A673 (cell line): Measurements from ENCODE around the gene EFCAB9. TPM values are rescaled to one million over a fixed set of nuclear protein-coding genes. Genes with fewer than 3 reads are reported as not detected.
"Not testable (repeated sequence)": the region's sequence is repeated elsewhere in the genome, so short reads cannot be mapped to it uniquely, and the experiment has no call there.

Source experiments
- BruUV-seq: library from RNA; stranded (reverse); fragments of 400-500 nt; replicated peaks from 2 replicates; lab custom pipeline; 2021; lab: Mats Ljungman, UMichigan
- CTCF ChIA-PET: fragments of 300-600 bp; sonication (Branson Sonifier 250); formaldehyde crosslinking; loops from one replicate; lab custom pipeline; 2022; ENCODE audit warnings: antibody characterized with exemption; lab: Charles Lee
- POLR2A ChIA-PET: fragments of 300-600 bp; sonication (Branson Sonifier 250); formaldehyde crosslinking; loops from one replicate; lab custom pipeline; 2022; ENCODE audit warnings: antibody characterized with exemption; ENCODE audit not compliant: low non-redundant PET; lab: Charles Lee
- DNase-seq: peaks from one replicate; pipeline ENCODE4 v3.0.0-alpha.2; 2015; ENCODE audit warnings: low spot score
- H3K27ac ChIP-seq: fragments of 200-600 bp; sonication (generic); 2 replicates; pipeline ENCODE4 v1.5.1; 2016; ENCODE audit warnings: mixed run types, low read depth, mild to moderate bottlenecking, mixed read lengths, antibody characterized with exemption, low read length; ENCODE audit not compliant: poor library complexity, severe bottlenecking
- H3K27me3 ChIP-seq: fragments of 200-600 bp; sonication (generic); replicated peaks from 2 replicates; pipeline ENCODE4 v1.6.1; 2017; ENCODE audit warnings: mixed run types, low read depth, mild to moderate bottlenecking, mixed read lengths, antibody characterized with exemption, low read length; ENCODE audit not compliant: insufficient read depth, poor library complexity
- H3K36me3 ChIP-seq: fragments of 200-600 bp; sonication (generic); 2 replicates; pipeline ENCODE4 v1.6.1; 2016; ENCODE audit warnings: mixed run types, mild to moderate bottlenecking, mixed read lengths, antibody characterized with exemption, low read length; ENCODE audit not compliant: insufficient read depth, poor library complexity, severe bottlenecking
- H3K4me1 ChIP-seq: fragments of 200-600 bp; sonication (generic); 2 replicates; pipeline ENCODE4 v1.6.1; 2017; ENCODE audit warnings: mixed run types, mild to moderate bottlenecking, mixed read lengths, antibody characterized with exemption, low read length; ENCODE audit not compliant: insufficient read depth, poor library complexity, severe bottlenecking
- H3K4me3 ChIP-seq: fragments of 200-600 bp; sonication (generic); 2 replicates; pipeline ENCODE4 v1.5.1; 2016; ENCODE audit warnings: low read depth, mixed run types, mild to moderate bottlenecking, mixed read lengths, low read length; ENCODE audit not compliant: poor library complexity, severe bottlenecking
- H3K9me3 ChIP-seq: fragments of 200-600 bp; sonication (generic); 2 replicates; pipeline ENCODE4 v1.6.1; 2016; ENCODE audit warnings: mixed run types, low read depth, mild to moderate bottlenecking, mixed read lengths, antibody characterized with exemption, low read length; ENCODE audit not compliant: poor library complexity, severe bottlenecking
- EZH2 ChIP-seq: fragments of 200-600 bp; sonication (generic); IDR thresholded peaks from 2 replicates; pipeline ENCODE4 v1.6.1; 2017; ENCODE audit warnings: borderline replicate concordance, low read depth, mild to moderate bottlenecking, mixed read lengths, antibody characterized with exemption, low read length; ENCODE audit not compliant: poor library complexity, severe bottlenecking
- intact Hi-C: fragments of 100-400 bp; cut with micrococcal nuclease; formaldehyde crosslinking; loops from one replicate; pipeline ENCODE4 v1.10.0; 2022; ENCODE audit not compliant: unreplicated experiment
- total RNA-seq: library from RNA; stranded (reverse); gene quantifications from 2 replicates; pipeline ENCODE4 v1.2.3, GENCODE V29; 2021
- TF ChIP-seq, protein P1 (sequence below): fragments of 300-800, 200-600 bp; sonication (generic); conservative IDR thresholded peaks from 2 replicates; pipeline ENCODE4 v1.5.1; 2017; ENCODE audit warnings: low read depth, mild to moderate bottlenecking, antibody characterized with exemption, low read length, moderate library complexity, mixed read lengths

Gene EFCAB9
- total RNA-seq, 1 experiment from 2014 or later: not detected

DNA sequence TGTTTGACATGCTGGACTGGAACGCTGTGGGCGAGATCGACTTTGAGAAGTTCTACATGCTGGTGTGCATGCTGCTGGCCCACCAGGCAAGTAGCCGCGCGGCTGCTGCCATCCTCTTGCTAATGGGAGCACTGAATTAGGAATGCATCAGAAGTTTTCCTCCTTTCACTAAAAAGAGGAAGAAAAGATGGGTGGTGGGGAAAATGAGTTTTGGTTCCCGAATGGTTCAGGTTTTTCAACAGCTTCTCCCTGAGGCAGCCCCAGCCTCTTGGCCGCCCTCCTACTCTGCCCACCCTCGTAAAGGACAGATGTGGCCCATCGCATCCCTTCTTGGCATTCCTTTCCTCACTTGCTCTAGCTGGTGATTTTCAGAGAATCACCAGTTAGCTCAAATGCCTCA is 5.5 kb downstream of the EFCAB9 start:
- Histone ChIP-seq H3K27me3 (no peaks in the 10 kb centered on the region), H3K9me3 (no peaks in the 10 kb centered on the region), H3K4me1 (no peaks in the 10 kb centered on the region), H3K4me3 (no peak overlapping the region), H3K36me3 (no peaks in the 10 kb centered on the region), H3K27ac (no peak overlapping the region)
- no TSS peak for BruUV-seq
- ChIA-PET CTCF (no interaction called here), POLR2A (no interaction called here)
- DNase-seq: no peak
- TF ChIP-seq, protein P1, sequence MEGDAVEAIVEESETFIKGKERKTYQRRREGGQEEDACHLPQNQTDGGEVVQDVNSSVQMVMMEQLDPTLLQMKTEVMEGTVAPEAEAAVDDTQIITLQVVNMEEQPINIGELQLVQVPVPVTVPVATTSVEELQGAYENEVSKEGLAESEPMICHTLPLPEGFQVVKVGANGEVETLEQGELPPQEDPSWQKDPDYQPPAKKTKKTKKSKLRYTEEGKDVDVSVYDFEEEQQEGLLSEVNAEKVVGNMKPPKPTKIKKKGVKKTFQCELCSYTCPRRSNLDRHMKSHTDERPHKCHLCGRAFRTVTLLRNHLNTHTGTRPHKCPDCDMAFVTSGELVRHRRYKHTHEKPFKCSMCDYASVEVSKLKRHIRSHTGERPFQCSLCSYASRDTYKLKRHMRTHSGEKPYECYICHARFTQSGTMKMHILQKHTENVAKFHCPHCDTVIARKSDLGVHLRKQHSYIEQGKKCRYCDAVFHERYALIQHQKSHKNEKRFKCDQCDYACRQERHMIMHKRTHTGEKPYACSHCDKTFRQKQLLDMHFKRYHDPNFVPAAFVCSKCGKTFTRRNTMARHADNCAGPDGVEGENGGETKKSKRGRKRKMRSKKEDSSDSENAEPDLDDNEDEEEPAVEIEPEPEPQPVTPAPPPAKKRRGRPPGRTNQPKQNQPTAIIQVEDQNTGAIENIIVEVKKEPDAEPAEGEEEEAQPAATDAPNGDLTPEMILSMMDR: no peak
- no peak for TF ChIP-seq EZH2
- intact Hi-C loops: no loop called here

DNA sequence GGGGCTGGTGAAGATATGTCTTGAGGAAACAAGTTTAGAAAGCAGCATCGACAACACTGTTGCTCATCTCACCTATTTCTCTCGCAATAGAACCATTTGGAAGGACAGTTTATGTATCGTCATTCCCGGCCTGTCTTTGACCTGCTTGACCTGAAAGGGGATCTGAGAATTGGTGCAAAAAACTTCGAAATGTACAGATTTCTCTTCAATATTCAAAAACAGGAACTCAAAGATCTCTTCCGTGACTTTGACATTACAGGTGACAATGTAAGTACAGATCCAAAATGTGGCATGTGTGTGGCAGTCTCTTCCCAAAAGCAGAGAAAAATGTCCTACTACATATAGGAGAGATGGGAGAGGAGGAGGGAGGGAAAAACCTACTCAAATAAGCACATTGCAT is 6.5 kb downstream of the EFCAB9 start:
- no peak overlapping the region for H3K4me3 ChIP-seq
- H3K27ac ChIP-seq: no peak overlapping the region
- no peak for TF ChIP-seq EZH2
- TF ChIP-seq, protein P1: no peak
- POLR2A ChIA-PET: no interaction called here
- no peaks in the 10 kb centered on the region for H3K4me1 ChIP-seq
- H3K27me3 ChIP-seq: no peaks in the 10 kb centered on the region
- no peak for DNase-seq
- H3K36me3 ChIP-seq: no peaks in the 10 kb centered on the region
- no TSS peak for BruUV-seq
- H3K9me3 ChIP-seq: no peaks in the 10 kb centered on the region
- CTCF ChIA-PET: no interaction called here
- intact Hi-C loops: no loop called here

GRCh38 chr5:172205984-172206383 is 12.0 kb downstream of the EFCAB9 start:
- H3K36me3 ChIP-seq, CTCF ChIA-PET, H3K9me3 ChIP-seq, H3K4me1 ChIP-seq, intact Hi-C loops, BruUV-seq, DNase-seq, H3K4me3 ChIP-seq, H3K27me3 ChIP-seq, H3K27ac ChIP-seq, POLR2A ChIA-PET: not testable (repeated sequence)

DNA sequence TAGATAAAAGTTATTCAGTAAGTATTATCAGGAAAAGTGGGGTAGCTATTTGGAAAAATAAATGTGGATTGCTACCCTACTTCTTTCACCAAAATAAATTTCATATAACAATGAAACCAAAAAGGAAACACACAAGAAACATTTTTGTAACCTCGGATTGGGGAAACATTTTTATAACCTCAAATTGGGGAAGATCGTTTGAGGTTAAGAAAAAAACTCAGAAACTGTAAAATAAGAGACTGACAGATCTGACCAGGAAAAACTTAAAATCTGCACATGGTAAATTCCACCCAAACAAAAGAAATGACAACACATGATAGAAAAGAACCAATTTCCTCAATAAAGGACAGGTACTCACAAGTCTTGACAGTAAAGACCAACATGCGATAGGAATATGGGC is 13.5 kb downstream of the EFCAB9 start:
- Histone ChIP-seq H3K27me3 (no peaks in the 10 kb centered on the region), H3K27ac (no peak overlapping the region), H3K4me1 (no peaks in the 10 kb centered on the region), H3K4me3 (no peak overlapping the region), H3K9me3 (no peaks in the 10 kb centered on the region), H3K36me3 (peaks cover 11% of the 10 kb centered on the region)
- no peak for DNase-seq
- BruUV-seq: no TSS peak
- ChIA-PET POLR2A (no interaction called here), CTCF (no interaction called here)
- intact Hi-C loops: no loop called here
- TF ChIP-seq, protein P1: no peak
- TF ChIP-seq EZH2: no peak
